ENCODE measurements around the gene SLC49A3.

DNA sequence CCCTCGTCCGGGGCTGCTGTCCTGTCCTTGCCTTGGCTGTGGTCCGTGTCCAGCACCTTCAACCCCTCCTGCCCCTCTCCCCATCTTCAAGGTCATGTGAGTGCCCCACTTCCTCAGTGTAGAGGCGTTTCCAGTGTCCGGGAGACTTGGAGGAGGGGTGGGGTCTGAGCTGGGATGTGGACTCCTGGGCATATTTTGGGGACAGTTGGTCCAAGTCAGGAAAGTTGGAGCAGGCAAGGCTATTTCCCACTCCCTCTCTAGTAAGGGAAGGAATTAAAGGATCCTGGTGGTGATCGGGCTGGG lies 19.6 kb upstream of the SLC49A3 start:
- TF ChIP-seq EZH2 (IDR thresholded peaks at IDR 0.05; ENCODE audit: low read length, missing control alignments) (no peak), CTCF (conservative IDR thresholded peaks at IDR 0.05 in 1 of 2, IDR thresholded peaks at IDR 0.05 in 1 of 2; ENCODE audit: low read depth in 1 of 2, low read length in 2 of 2) (no peak)
